Panc1 (cell line): ENCODE measurements around the gene CPA2.
"Not testable (repeated sequence)": the region's sequence is repeated elsewhere in the genome, so short reads cannot be mapped to it uniquely, and the experiment has no call there.

Experiments
- POLR2AphosphoS5 ChIP-seq: IDR thresholded peaks from 2 replicates; pipeline ENCODE4 v1.6.1; 2012; ENCODE audit warnings: mild to moderate bottlenecking, low read depth, low read length, moderate library complexity
- TCF7L2 ChIP-seq: IDR thresholded peaks from 2 replicates; pipeline ENCODE4 v1.6.1; 2011; ENCODE audit warnings: mild to moderate bottlenecking, low read depth, low read length, inconsistent platforms
- TF ChIP-seq, protein P1 (sequence below): fragments of 450-650 bp; IDR thresholded peaks from 2 replicates; pipeline ENCODE4 v1.5.1; 2017; ENCODE audit warnings: mild to moderate bottlenecking
- TF ChIP-seq, protein P2 (sequence below), 2 experiments: IDR thresholded peaks; 2 replicates each; pipeline ENCODE4 v1.6.1; 2011 to 2012; ENCODE audit warnings: low read depth in 2 of 2, control low read depth in 1 of 2, low read length in 1 of 2, mild to moderate bottlenecking in 1 of 2, moderate library complexity in 1 of 2; ENCODE audit not compliant: insufficient read depth in 1 of 2

DNA sequence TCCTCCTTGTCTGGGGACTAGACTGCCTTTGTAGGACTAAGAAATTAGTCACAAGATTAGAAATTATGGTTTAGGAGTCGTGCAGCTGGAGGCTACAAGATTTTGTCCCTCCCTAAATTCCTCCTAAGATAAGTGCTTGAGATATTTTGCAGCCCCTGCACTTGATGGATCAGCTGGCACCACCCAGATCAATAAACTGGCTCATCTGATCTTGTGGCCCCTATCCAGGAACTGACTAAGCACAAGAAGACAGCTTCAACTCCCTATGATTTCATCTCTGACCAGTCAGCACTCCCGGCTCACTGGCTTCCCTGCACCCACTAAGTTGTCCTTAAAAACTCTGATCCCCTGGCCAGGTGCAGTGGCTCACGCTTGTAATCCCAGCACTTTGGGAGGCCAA lies 41.7 kb upstream of the CPA2 start:
- TF ChIP-seq, protein P1, sequence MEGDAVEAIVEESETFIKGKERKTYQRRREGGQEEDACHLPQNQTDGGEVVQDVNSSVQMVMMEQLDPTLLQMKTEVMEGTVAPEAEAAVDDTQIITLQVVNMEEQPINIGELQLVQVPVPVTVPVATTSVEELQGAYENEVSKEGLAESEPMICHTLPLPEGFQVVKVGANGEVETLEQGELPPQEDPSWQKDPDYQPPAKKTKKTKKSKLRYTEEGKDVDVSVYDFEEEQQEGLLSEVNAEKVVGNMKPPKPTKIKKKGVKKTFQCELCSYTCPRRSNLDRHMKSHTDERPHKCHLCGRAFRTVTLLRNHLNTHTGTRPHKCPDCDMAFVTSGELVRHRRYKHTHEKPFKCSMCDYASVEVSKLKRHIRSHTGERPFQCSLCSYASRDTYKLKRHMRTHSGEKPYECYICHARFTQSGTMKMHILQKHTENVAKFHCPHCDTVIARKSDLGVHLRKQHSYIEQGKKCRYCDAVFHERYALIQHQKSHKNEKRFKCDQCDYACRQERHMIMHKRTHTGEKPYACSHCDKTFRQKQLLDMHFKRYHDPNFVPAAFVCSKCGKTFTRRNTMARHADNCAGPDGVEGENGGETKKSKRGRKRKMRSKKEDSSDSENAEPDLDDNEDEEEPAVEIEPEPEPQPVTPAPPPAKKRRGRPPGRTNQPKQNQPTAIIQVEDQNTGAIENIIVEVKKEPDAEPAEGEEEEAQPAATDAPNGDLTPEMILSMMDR, result not testable (repeated sequence)
- TF ChIP-seq POLR2AphosphoS5, TCF7L2: not testable (repeated sequence)
- TF ChIP-seq, protein P2, sequence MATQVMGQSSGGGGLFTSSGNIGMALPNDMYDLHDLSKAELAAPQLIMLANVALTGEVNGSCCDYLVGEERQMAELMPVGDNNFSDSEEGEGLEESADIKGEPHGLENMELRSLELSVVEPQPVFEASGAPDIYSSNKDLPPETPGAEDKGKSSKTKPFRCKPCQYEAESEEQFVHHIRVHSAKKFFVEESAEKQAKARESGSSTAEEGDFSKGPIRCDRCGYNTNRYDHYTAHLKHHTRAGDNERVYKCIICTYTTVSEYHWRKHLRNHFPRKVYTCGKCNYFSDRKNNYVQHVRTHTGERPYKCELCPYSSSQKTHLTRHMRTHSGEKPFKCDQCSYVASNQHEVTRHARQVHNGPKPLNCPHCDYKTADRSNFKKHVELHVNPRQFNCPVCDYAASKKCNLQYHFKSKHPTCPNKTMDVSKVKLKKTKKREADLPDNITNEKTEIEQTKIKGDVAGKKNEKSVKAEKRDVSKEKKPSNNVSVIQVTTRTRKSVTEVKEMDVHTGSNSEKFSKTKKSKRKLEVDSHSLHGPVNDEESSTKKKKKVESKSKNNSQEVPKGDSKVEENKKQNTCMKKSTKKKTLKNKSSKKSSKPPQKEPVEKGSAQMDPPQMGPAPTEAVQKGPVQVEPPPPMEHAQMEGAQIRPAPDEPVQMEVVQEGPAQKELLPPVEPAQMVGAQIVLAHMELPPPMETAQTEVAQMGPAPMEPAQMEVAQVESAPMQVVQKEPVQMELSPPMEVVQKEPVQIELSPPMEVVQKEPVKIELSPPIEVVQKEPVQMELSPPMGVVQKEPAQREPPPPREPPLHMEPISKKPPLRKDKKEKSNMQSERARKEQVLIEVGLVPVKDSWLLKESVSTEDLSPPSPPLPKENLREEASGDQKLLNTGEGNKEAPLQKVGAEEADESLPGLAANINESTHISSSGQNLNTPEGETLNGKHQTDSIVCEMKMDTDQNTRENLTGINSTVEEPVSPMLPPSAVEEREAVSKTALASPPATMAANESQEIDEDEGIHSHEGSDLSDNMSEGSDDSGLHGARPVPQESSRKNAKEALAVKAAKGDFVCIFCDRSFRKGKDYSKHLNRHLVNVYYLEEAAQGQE (IDR thresholded peaks at IDR 0.05; ENCODE audit: insufficient read depth in 1 of 2, low read depth in 2 of 2, low read length in 1 of 2), result not testable (repeated sequence)
